MM.1S (cell line): ENCODE measurements around the gene ASB6.

ENCODE experiments used
- DNase-seq: peaks from one replicate; pipeline ENCODE4 v3.0.0-alpha.2; 2015
- H2AFZ ChIP-seq: fragments of 300-600 bp; sonication (generic); 2 replicates; pipeline ENCODE4 v1.6.0; 2016; ENCODE audit warnings: antibody characterized with exemption, low read length
- H3F3A ChIP-seq: fragments of 300-600 bp; sonication (generic); 2 replicates; pipeline ENCODE4 v1.6.1; 2016; ENCODE audit warnings: mild to moderate bottlenecking, antibody characterized with exemption, low read length, moderate library complexity, mixed read lengths; ENCODE audit not compliant: insufficient read depth
- H3K27ac ChIP-seq: fragments of 300-600 bp; sonication (generic); 2 replicates; pipeline ENCODE4 v1.5.1; 2016; ENCODE audit warnings: mild to moderate bottlenecking, low read length
- H3K27me3 ChIP-seq: fragments of 300-600 bp; sonication (generic); replicated peaks from 2 replicates; pipeline ENCODE4 v1.6.0; 2016; ENCODE audit warnings: low read length; ENCODE audit not compliant: insufficient read depth
- H3K36me3 ChIP-seq: fragments of 300-600 bp; sonication (generic); replicated peaks from 2 replicates; pipeline ENCODE4 v1.6.1; 2016; ENCODE audit warnings: mild to moderate bottlenecking, low read length, mixed read lengths; ENCODE audit not compliant: insufficient read depth
- H3K4me1 ChIP-seq: fragments of 300-600 bp; sonication (generic); 2 replicates; pipeline ENCODE4 v1.6.1; 2016; ENCODE audit warnings: low read length, mixed read lengths
- H3K4me2 ChIP-seq: fragments of 300-600 bp; sonication (generic); 2 replicates; pipeline ENCODE4 v1.6.0; 2016; ENCODE audit warnings: low read depth, low read length
- H3K4me3 ChIP-seq: fragments of 300-600 bp; sonication (generic); 2 replicates; pipeline ENCODE4 v1.5.1; 2016; ENCODE audit warnings: low read length, mixed read lengths
- H3K79me2 ChIP-seq: fragments of 300-600 bp; sonication (generic); 2 replicates; pipeline ENCODE4 v1.6.1; 2016; ENCODE audit warnings: mixed run types, low read length, mixed read lengths
- H3K9ac ChIP-seq: fragments of 300-600 bp; sonication (generic); 2 replicates; pipeline ENCODE4 v1.6.1; 2016; ENCODE audit warnings: low read length, mixed read lengths
- H3K9me2 ChIP-seq: fragments of 300-600 bp; sonication (generic); replicated peaks from 2 replicates; pipeline ENCODE4 v1.6.1; 2016; ENCODE audit warnings: mild to moderate bottlenecking, low read length, mixed read lengths; ENCODE audit not compliant: insufficient read depth
- H3K9me3 ChIP-seq: fragments of 300-600 bp; sonication (generic); replicated peaks from 2 replicates; pipeline ENCODE4 v1.6.1; 2016; ENCODE audit warnings: mild to moderate bottlenecking, low read length, mixed read lengths; ENCODE audit not compliant: insufficient read depth
- H4K20me1 ChIP-seq: fragments of 300-600 bp; sonication (generic); 2 replicates; pipeline ENCODE4 v1.6.1; 2016; ENCODE audit warnings: mild to moderate bottlenecking, low read length, moderate library complexity, mixed read lengths; ENCODE audit not compliant: insufficient read depth
- CTCF ChIP-seq: fragments of 300-600 bp; sonication (generic); IDR thresholded peaks from 2 replicates; pipeline ENCODE4 v1.5.1; 2016; ENCODE audit warnings: antibody characterized with exemption, low read length, mixed read lengths
- EZH2 ChIP-seq: fragments of 300-600 bp; sonication (generic); optimal IDR thresholded peaks from 2 replicates; pipeline ENCODE3; 2017; ENCODE audit warnings: low read depth, mild to moderate bottlenecking, antibody characterized with exemption, low read length, mixed read lengths
- EZH2phosphoT487 ChIP-seq: fragments of 300-600 bp; sonication (generic); IDR thresholded peaks from 2 replicates; pipeline ENCODE4 v1.6.1; 2018; ENCODE audit warnings: antibody characterized with exemption, low read length

The ASB6 gene

GRCh38 chr9:129647635-129648034, 5.7 kb upstream of the ASB6 start:
- no peaks in the 10 kb centered on the region for H3K4me1 ChIP-seq
- no peak overlapping the region for H3K27ac ChIP-seq
- no peaks in the 10 kb centered on the region for H3K79me2 ChIP-seq
- H3K9ac ChIP-seq = no peak overlapping the region
- no peak overlapping the region for H3K4me3 ChIP-seq
- H3K4me2 ChIP-seq = no peak overlapping the region
- H3K27me3 ChIP-seq = peaks cover 81% of the 10 kb centered on the region
- no peaks in the 10 kb centered on the region for H3K9me3 ChIP-seq
- H3F3A ChIP-seq = no peaks in the 10 kb centered on the region
- no peaks in the 10 kb centered on the region for H3K36me3 ChIP-seq
- H2AFZ ChIP-seq = no peak overlapping the region
- DNase-seq = no peak
- TF ChIP-seq CTCF = no peak
- TF ChIP-seq EZH2phosphoT487 = no peak
- TF ChIP-seq EZH2 = no peak
- no peaks in the 10 kb centered on the region for H3K9me2 ChIP-seq
- no peaks in the 10 kb centered on the region for H4K20me1 ChIP-seq

- H3K4me1 ChIP-seq = no peaks in the 10 kb centered on the region
- no peaks in the 10 kb centered on the region for H3K9me3 ChIP-seq
- H3K36me3 ChIP-seq = no peaks in the 10 kb centered on the region
- H3K9me2 ChIP-seq = no peaks in the 10 kb centered on the region
- H3F3A ChIP-seq = no peaks in the 10 kb centered on the region
- peaks cover 75% of the 10 kb centered on the region for H3K27me3 ChIP-seq
- peaks cover 3% of the 10 kb centered on the region for H3K79me2 ChIP-seq
- no peak overlapping the region for H3K4me3 ChIP-seq
- H2AFZ ChIP-seq = no peak overlapping the region
- no peak for DNase-seq
- H3K4me2 ChIP-seq = no peak overlapping the region
- TF ChIP-seq EZH2 = no peak
- TF ChIP-seq CTCF = no peak
- no peak for TF ChIP-seq EZH2phosphoT487
- no peak overlapping the region for H3K27ac ChIP-seq
- no peak overlapping the region for H3K9ac ChIP-seq
- no peaks in the 10 kb centered on the region for H4K20me1 ChIP-seq
Observed at GRCh38 chr9:129646654-129647053, 4.7 kb upstream of the ASB6 start.

GRCh38 chr9:129646252-129646651, 4.3 kb upstream of the ASB6 start:
- Histone ChIP-seq H3K9me2 (no peaks in the 10 kb centered on the region), H2AFZ (no peak overlapping the region), H3K36me3 (no peaks in the 10 kb centered on the region), H3K27me3 (peaks cover 71% of the 10 kb centered on the region), H3K4me2 (no peak overlapping the region), H3K9ac (no peak overlapping the region), H3K4me3 (no peak overlapping the region), H4K20me1 (no peaks in the 10 kb centered on the region), H3K4me1 (peaks cover under 1% of the 10 kb centered on the region; the same call in 1 of the 2 replicates), H3K27ac (no peak overlapping the region), H3K9me3 (no peaks in the 10 kb centered on the region), H3F3A (no peaks in the 10 kb centered on the region), H3K79me2 (peaks cover 7% of the 10 kb centered on the region)
- no peak for DNase-seq
- TF ChIP-seq EZH2 (peak; percentile 52), CTCF (no peak)
